ENCODE data around the gene NUP62.
"Not testable (repeated sequence)": the region's sequence is repeated elsewhere in the genome, so short reads cannot be mapped to it uniquely, and the experiment has no call there.

NUP62 gene

DNA sequence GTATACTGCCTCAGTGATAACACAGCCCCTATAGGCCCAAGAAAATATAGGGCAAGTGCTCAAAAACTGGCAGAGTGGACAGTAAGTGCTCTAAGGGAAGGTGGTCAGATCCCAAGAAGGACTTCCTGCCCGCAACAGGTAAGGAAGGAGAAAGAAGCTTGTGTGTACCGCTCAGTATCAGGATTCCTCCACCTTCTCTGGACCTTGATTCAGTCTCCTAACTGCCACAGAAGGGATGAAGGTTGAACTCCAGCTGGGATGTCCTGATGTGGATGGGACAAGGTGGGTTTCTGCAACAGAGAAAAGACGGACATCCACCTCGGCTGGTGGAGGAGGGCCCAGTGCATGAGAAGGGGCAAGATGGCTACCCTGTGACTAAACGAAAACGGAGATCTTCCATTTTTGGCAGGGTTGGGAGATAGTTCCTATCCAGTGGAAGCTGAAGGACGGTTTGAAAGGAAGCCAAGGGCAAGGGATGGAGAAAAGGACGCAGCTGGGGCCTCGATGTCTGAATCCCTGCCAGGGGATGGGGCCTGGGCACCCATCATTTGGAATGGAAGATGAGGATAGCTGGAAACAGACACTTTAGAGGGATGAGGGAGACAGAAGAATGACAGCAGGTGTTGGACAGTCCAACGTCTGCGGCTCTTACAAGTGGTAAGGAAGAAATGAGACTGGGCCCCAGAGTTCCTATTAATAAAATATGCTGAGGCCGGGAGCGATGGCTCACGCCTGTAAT, 1.6 kb downstream of the NUP62 start:
- Mint-ChIP-seq H3K36me3 (ENCODE audit: insufficient read depth) (peaks cover 68% of the 10 kb centered on the region), H3K4me1 (ENCODE audit: low read depth in 2 of 2) (peaks cover 42 to 54% of the 10 kb centered on the region in 2 donors), H3K4me3 (peak overlapping the region; percentile 87 to 100), H3K27me3 (no peaks in the 10 kb centered on the region), H3K27ac (peak overlapping the region; percentile 94 to 98), H3K9me3 (no peaks in the 10 kb centered on the region)
- no peak for DNase-seq
- no peak for ATAC-seq (replicated peaks)

DNA sequence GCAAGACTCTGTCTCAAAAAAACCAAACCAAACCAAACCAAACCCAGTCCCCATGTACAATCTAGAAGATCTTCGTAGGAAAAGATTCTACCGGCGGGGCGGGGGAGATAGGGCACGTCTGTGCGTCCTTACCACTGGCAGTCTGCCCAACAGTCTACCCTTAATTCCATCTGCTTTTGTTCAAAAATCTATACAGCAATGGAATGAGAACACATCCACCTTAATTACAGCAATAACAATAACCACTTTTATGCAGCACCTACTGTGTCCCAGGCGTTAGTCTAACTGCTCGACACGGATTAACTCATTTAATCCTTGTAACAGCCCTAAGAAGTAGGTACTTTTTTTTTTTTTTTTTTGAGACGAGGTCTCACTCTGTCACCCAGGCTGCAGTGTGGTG, 2.8 kb downstream of the NUP62 start:
- Mint-ChIP-seq H3K36me3 (ENCODE audit: insufficient read depth) (peaks cover 58% of the 10 kb centered on the region), H3K4me1 (ENCODE audit: low read depth in 2 of 2) (peaks cover 35 to 52% of the 10 kb centered on the region in 2 donors), H3K9me3 (no peaks in the 10 kb centered on the region), H3K27ac (peak overlapping the region in 1 of 2 donors; percentile 32), H3K4me3 (no peak overlapping the region), H3K27me3 (no peaks in the 10 kb centered on the region)
- ATAC-seq (replicated peaks) (no peak), DNase-seq (no peak)

GRCh38 chr19:49925486-49925885, 3.8 kb downstream of the NUP62 start:
- H3K27ac Mint-ChIP-seq: peak overlapping the region in 1 of 2 donors; percentile 23
- no peaks in the 10 kb centered on the region for H3K27me3 Mint-ChIP-seq
- DNase-seq (no peak), ATAC-seq (replicated peaks) (no peak)
- H3K4me1 Mint-ChIP-seq (ENCODE audit: low read depth in 2 of 2): peaks cover 30 to 51% of the 10 kb centered on the region in 2 donors
- no peaks in the 10 kb centered on the region for H3K9me3 Mint-ChIP-seq
- peaks cover 54% of the 10 kb centered on the region for H3K36me3 Mint-ChIP-seq (ENCODE audit: insufficient read depth)
- H3K4me3 Mint-ChIP-seq: no peak overlapping the region

GRCh38 chr19:49924881-49925210, 4.5 kb downstream of the NUP62 start:
- not testable (repeated sequence) for H3K9me3 Mint-ChIP-seq; ATAC-seq (replicated peaks); DNase-seq; H3K4me3 Mint-ChIP-seq; H3K27ac Mint-ChIP-seq; H3K27me3 Mint-ChIP-seq
- Mint-ChIP-seq H3K36me3 (ENCODE audit: insufficient read depth) (peaks cover 51% of the 10 kb centered on the region), H3K4me1 (ENCODE audit: low read depth in 2 of 2) (peaks cover 27 to 47% of the 10 kb centered on the region in 2 donors)

DNA sequence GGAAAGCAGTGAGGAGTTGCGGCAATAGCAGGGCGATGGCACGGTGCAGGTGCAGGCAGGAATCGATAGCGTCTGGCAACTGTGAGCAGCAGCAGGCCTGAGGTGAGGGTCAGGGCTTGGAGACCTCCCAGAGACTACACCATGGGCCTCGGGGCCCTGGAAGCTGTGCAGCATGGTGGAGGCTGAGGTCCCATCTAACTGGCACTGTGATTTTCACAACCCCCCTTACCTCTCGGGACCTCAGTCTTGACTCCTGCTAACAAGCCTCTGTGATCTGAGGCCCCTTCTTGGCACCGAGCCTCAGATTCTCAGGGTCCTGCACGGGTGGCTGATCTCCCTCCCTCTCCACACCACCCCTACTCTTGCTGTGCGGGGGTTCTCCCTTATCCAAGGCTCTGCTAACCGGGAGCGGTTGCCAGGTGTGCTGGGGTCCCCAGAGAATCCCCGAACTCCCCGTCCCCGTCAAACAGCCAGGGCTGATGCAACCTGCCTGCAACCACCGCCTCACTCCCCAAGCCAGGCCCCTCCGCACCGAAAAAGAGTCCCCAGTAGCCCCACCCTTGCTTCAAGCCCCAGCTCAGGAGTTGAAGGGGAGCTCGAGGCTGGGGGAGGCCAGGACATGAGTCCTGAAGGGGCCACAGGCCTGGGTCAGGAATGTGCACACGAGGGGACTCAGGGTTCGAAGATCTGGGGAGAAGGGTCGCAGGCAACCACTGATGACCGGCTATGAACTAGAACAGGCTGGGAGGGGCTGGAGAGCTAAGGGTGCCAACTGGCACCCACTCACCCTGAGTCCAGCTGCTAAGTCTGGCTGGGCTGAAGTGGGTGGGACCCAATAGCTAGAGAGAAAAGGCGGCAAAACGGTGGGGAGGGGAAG, 5.1 kb downstream of the NUP62 start:
- H3K9me3 Mint-ChIP-seq: no peaks in the 10 kb centered on the region
- H3K4me1 Mint-ChIP-seq (ENCODE audit: low read depth in 2 of 2): peaks cover 21 to 42% of the 10 kb centered on the region in 2 donors
- no peaks in the 10 kb centered on the region for H3K27me3 Mint-ChIP-seq
- DNase-seq (no peak), ATAC-seq (replicated peaks) (no peak)
- no peak overlapping the region for H3K27ac Mint-ChIP-seq
- peaks cover 46% of the 10 kb centered on the region for H3K36me3 Mint-ChIP-seq (ENCODE audit: insufficient read depth)
- no peak overlapping the region for H3K4me3 Mint-ChIP-seq

- no peak for DNase-seq
- no peak overlapping the region for H3K27ac Mint-ChIP-seq
- peaks cover 15 to 37% of the 10 kb centered on the region in 2 donors for H3K4me1 Mint-ChIP-seq (ENCODE audit: low read depth in 2 of 2)
- H3K4me3 Mint-ChIP-seq: no peak overlapping the region
- H3K27me3 Mint-ChIP-seq: no peaks in the 10 kb centered on the region
- no peaks in the 10 kb centered on the region for H3K9me3 Mint-ChIP-seq
- H3K36me3 Mint-ChIP-seq (ENCODE audit: insufficient read depth): peaks cover 43% of the 10 kb centered on the region
- ATAC-seq (replicated peaks): no peak
Measured at GRCh38 chr19:49923055-49924003, 6.0 kb downstream of the NUP62 start.

GRCh38 chr19:49921871-49922795, 7.2 kb downstream of the NUP62 start:
- Mint-ChIP-seq H3K27ac (peak overlapping the region; percentile 29 to 79), H3K36me3 (ENCODE audit: insufficient read depth) (peaks cover 35% of the 10 kb centered on the region), H3K4me3 (no peak overlapping the region), H3K27me3 (no peaks in the 10 kb centered on the region), H3K4me1 (ENCODE audit: low read depth in 2 of 2) (peaks cover 10 to 29% of the 10 kb centered on the region in 2 donors), H3K9me3 (no peaks in the 10 kb centered on the region)
- no peak for DNase-seq
- ATAC-seq (replicated peaks): no peak

DNA sequence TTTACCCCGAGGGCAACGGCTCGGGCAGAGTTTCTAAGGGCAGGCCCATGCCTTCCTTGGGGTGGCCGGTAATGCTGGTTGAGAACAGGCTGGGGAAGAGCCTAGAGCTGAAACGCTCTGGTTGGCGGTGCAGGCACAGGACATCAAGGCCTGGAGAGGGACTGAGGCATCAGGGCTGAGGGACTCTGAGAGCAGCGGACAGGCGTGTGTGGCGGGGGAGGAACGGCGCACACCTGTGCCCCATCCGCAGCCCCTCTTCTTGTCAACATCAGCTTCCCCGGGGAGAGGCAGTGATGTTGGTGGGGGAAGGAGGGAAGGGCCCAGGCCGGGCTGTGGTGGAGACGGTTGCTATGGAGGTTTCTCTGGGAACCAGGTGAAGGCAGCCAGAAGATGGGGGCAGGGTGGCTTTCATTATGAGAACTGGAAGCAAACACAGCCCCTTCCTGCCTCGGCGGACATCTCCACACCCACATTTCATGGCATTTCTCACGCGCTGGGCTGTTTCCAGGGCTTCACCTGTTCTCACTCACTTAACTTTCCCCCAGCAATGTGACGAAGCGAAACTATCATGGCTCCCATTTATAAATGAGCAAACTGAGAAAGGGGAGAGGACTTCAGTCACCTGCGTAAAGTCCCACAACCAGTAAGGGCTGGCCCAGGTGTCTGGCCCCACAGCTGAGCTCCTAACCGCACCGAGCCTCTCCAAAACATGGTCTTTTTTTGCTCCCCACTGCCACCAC, 8.5 kb downstream of the NUP62 start:
- Mint-ChIP-seq H3K27ac (peak overlapping the region; percentile 60 to 79), H3K4me1 (ENCODE audit: low read depth in 2 of 2) (peaks cover 10 to 27% of the 10 kb centered on the region in 2 donors), H3K36me3 (ENCODE audit: insufficient read depth) (peaks cover 34% of the 10 kb centered on the region), H3K27me3 (no peaks in the 10 kb centered on the region), H3K4me3 (no peak overlapping the region), H3K9me3 (no peaks in the 10 kb centered on the region)
- no peak for DNase-seq
- ATAC-seq (replicated peaks): no peak

DNA sequence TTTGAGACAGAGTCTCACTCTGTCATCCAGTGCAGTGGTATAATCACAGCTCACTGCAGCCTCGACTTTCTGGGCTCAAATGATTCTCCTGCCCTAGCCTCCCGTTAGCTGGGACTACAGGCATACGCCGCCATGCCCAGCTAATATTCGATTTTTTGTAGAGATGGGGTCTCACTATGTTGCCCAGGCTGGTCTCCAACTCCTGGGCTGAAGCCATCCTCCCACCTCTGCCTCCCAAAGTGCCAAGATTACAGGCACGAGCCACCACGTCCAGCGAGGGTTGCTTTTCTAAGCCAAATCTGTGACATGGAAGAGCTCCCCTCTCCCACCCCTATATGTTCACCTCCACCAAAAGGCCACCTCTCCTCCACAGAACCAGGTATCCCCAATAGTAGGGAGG, 11.2 kb downstream of the NUP62 start:
- H3K36me3 Mint-ChIP-seq (ENCODE audit: insufficient read depth): peaks cover 32% of the 10 kb centered on the region
- H3K27ac Mint-ChIP-seq: peak overlapping the region; percentile 41 to 66
- DNase-seq (no peak), ATAC-seq (replicated peaks) (no peak)
- H3K4me1 Mint-ChIP-seq (ENCODE audit: low read depth in 2 of 2): peaks cover 14 to 28% of the 10 kb centered on the region in 2 donors
- no peak overlapping the region for H3K4me3 Mint-ChIP-seq
- no peaks in the 10 kb centered on the region for H3K27me3 Mint-ChIP-seq
- H3K9me3 Mint-ChIP-seq: no peaks in the 10 kb centered on the region

GRCh38 chr19:49916839-49917733, 12.2 kb downstream of the NUP62 start:
- H3K36me3 Mint-ChIP-seq (ENCODE audit: insufficient read depth): peaks cover 37% of the 10 kb centered on the region
- no peaks in the 10 kb centered on the region for H3K9me3 Mint-ChIP-seq
- no peak overlapping the region for H3K4me3 Mint-ChIP-seq

GRCh38 chr19:49915271-49915670, 14.0 kb downstream of the NUP62 start:
- peaks cover 19 to 24% of the 10 kb centered on the region in 2 donors for H3K4me1 Mint-ChIP-seq (ENCODE audit: low read depth in 2 of 2)
- no peak overlapping the region for H3K4me3 Mint-ChIP-seq
- H3K9me3 Mint-ChIP-seq: no peaks in the 10 kb centered on the region
- ATAC-seq (replicated peaks): no peak
- no peak for DNase-seq
- peak overlapping the region; percentile 23 to 86 for H3K27ac Mint-ChIP-seq
- peaks cover 40% of the 10 kb centered on the region for H3K36me3 Mint-ChIP-seq (ENCODE audit: insufficient read depth)
- H3K27me3 Mint-ChIP-seq: no peaks in the 10 kb centered on the region

More at GRCh38 chr19:49916839-49917733, 12.2 kb downstream of the NUP62 start:
- DNase-seq: no peak
- ATAC-seq (replicated peaks): no peak
- peak overlapping the region in 1 of 2 donors; percentile 55 for H3K27ac Mint-ChIP-seq
- H3K4me1 Mint-ChIP-seq (ENCODE audit: low read depth in 2 of 2): peaks cover 14 to 31% of the 10 kb centered on the region in 2 donors
- no peaks in the 10 kb centered on the region for H3K27me3 Mint-ChIP-seq

All from effector memory CD8-positive, alpha-beta T cell (primary cell).